Rectal smooth muscle tissue (tissue), 1 donor: ENCODE data around the gene THUMPD2.

Experiments
- H3K27ac ChIP-seq: one replicate; pipeline ENCODE4 v1.7.0; 2013; ENCODE audit warnings: low read depth, low read length, inconsistent platforms
- H3K27me3 ChIP-seq: one replicate; pipeline ENCODE4 v1.7.0; 2013; ENCODE audit warnings: low read length; ENCODE audit not compliant: control insufficient read depth, insufficient read depth
- H3K36me3 ChIP-seq: one replicate; pipeline ENCODE4 v1.7.0; 2013; ENCODE audit warnings: low read length; ENCODE audit not compliant: control insufficient read depth, insufficient read depth
- H3K4me1 ChIP-seq: one replicate; pipeline ENCODE4 v1.7.0; 2013; ENCODE audit warnings: low read length; ENCODE audit not compliant: control insufficient read depth, insufficient read depth
- H3K4me3 ChIP-seq: one replicate; pipeline ENCODE4 v1.7.0; 2013; ENCODE audit warnings: low read length
- H3K9ac ChIP-seq: one replicate; pipeline ENCODE4 v1.7.0; 2013; ENCODE audit warnings: low read length

THUMPD2 gene

GRCh38 chr2:39706945-39707344, 72.1 kb downstream of the THUMPD2 start:
- Histone ChIP-seq H3K27ac (no peak overlapping the region), H3K27me3 (no peaks in the 10 kb centered on the region), H3K9ac (no peak overlapping the region), H3K4me1 (no peaks in the 10 kb centered on the region), H3K4me3 (no peak overlapping the region), H3K36me3 (no peaks in the 10 kb centered on the region)

- no peaks in the 10 kb centered on the region for H3K36me3 ChIP-seq
- no peaks in the 10 kb centered on the region for H3K27me3 ChIP-seq
- H3K9ac ChIP-seq = no peak overlapping the region
- H3K4me1 ChIP-seq = no peaks in the 10 kb centered on the region
- H3K27ac ChIP-seq = no peak overlapping the region
- no peak overlapping the region for H3K4me3 ChIP-seq
Observed at GRCh38 chr2:39706312-39706711, 72.7 kb downstream of the THUMPD2 start.

- H3K4me1 ChIP-seq = no peaks in the 10 kb centered on the region
- H3K4me3 ChIP-seq = no peak overlapping the region
- no peak overlapping the region for H3K9ac ChIP-seq
- no peaks in the 10 kb centered on the region for H3K27me3 ChIP-seq
- H3K27ac ChIP-seq = no peak overlapping the region
- H3K36me3 ChIP-seq = no peaks in the 10 kb centered on the region
Observed at GRCh38 chr2:39705638-39706037, 73.4 kb downstream of the THUMPD2 start.

- H3K27ac ChIP-seq = no peak overlapping the region
- no peak overlapping the region for H3K4me3 ChIP-seq
- no peaks in the 10 kb centered on the region for H3K36me3 ChIP-seq
- H3K9ac ChIP-seq = no peak overlapping the region
- no peaks in the 10 kb centered on the region for H3K27me3 ChIP-seq
- H3K4me1 ChIP-seq = no peaks in the 10 kb centered on the region
Observed at GRCh38 chr2:39704540-39704939, 74.5 kb downstream of the THUMPD2 start.

GRCh38 chr2:39703181-39703872, 75.7 kb downstream of the THUMPD2 start:
- Histone ChIP-seq H3K27ac (no peak overlapping the region), H3K4me1 (no peaks in the 10 kb centered on the region), H3K36me3 (no peaks in the 10 kb centered on the region), H3K9ac (no peak overlapping the region), H3K4me3 (no peak overlapping the region), H3K27me3 (no peaks in the 10 kb centered on the region)

- H3K4me1 ChIP-seq = peaks cover 10% of the 10 kb centered on the region
- H3K27me3 ChIP-seq = no peaks in the 10 kb centered on the region
- no peak overlapping the region for H3K9ac ChIP-seq
- H3K4me3 ChIP-seq = no peak overlapping the region
- no peaks in the 10 kb centered on the region for H3K36me3 ChIP-seq
- no peak overlapping the region for H3K27ac ChIP-seq
Observed at GRCh38 chr2:39701137-39701536, 77.9 kb downstream of the THUMPD2 start.

- Histone ChIP-seq H3K27me3 (no peaks in the 10 kb centered on the region), H3K27ac (peak overlapping the region; percentile 10), H3K4me1 (peaks cover 10% of the 10 kb centered on the region), H3K36me3 (no peaks in the 10 kb centered on the region), H3K9ac (no peak overlapping the region), H3K4me3 (no peak overlapping the region)
Observed at GRCh38 chr2:39697454-39697853, 81.6 kb downstream of the THUMPD2 start.

GRCh38 chr2:39696838-39697237, 82.2 kb downstream of the THUMPD2 start:
- Histone ChIP-seq H3K4me3 (no peak overlapping the region), H3K4me1 (peaks cover 10% of the 10 kb centered on the region), H3K9ac (no peak overlapping the region), H3K36me3 (no peaks in the 10 kb centered on the region), H3K27me3 (no peaks in the 10 kb centered on the region), H3K27ac (peak overlapping the region; percentile 10)

- peaks cover 10% of the 10 kb centered on the region for H3K4me1 ChIP-seq
- no peaks in the 10 kb centered on the region for H3K36me3 ChIP-seq
- peak overlapping the region; percentile 60 for H3K27ac ChIP-seq
- H3K4me3 ChIP-seq = no peak overlapping the region
- H3K27me3 ChIP-seq = no peaks in the 10 kb centered on the region
- no peak overlapping the region for H3K9ac ChIP-seq
Observed at GRCh38 chr2:39696101-39696553, 82.9 kb downstream of the THUMPD2 start.

GRCh38 chr2:39693245-39693644, 85.8 kb downstream of the THUMPD2 start:
- no peaks in the 10 kb centered on the region for H3K36me3 ChIP-seq
- no peak overlapping the region for H3K27ac ChIP-seq
- peaks cover 10% of the 10 kb centered on the region for H3K4me1 ChIP-seq
- H3K9ac ChIP-seq = no peak overlapping the region
- H3K27me3 ChIP-seq = no peaks in the 10 kb centered on the region
- no peak overlapping the region for H3K4me3 ChIP-seq

- H3K9ac ChIP-seq = no peak overlapping the region
- no peak overlapping the region for H3K27ac ChIP-seq
- H3K4me1 ChIP-seq = no peaks in the 10 kb centered on the region
Observed at GRCh38 chr2:39689876-39690275, 89.2 kb downstream of the THUMPD2 start.

GRCh38 chr2:39689272-39689841, 89.7 kb downstream of the THUMPD2 start:
- Histone ChIP-seq H3K27ac (no peak overlapping the region), H3K9ac (no peak overlapping the region), H3K27me3 (no peaks in the 10 kb centered on the region), H3K36me3 (no peaks in the 10 kb centered on the region), H3K4me3 (no peak overlapping the region), H3K4me1 (no peaks in the 10 kb centered on the region)

More at GRCh38 chr2:39689876-39690275, 89.2 kb downstream of the THUMPD2 start:
- Histone ChIP-seq H3K27me3 (no peaks in the 10 kb centered on the region), H3K36me3 (no peaks in the 10 kb centered on the region), H3K4me3 (no peak overlapping the region)

- Histone ChIP-seq H3K9ac (no peak overlapping the region), H3K27ac (no peak overlapping the region), H3K4me1 (no peaks in the 10 kb centered on the region), H3K4me3 (no peak overlapping the region), H3K27me3 (no peaks in the 10 kb centered on the region), H3K36me3 (no peaks in the 10 kb centered on the region)
Observed at GRCh38 chr2:39688181-39688580, 90.9 kb downstream of the THUMPD2 start.
